ENCODE data around the gene ARHGAP6.

The ARHGAP6 gene

GRCh38 chrX:11108253-11108941 is 557.3 kb downstream of the ARHGAP6 start:
- DNase-seq (ENCODE audit: low read depth in 2 of 2): no peak

- no peak for DNase-seq (ENCODE audit: low read depth in 2 of 2)
Measured at GRCh38 chrX:11105080-11105479, 560.6 kb downstream of the ARHGAP6 start.

GRCh38 chrX:11103751-11104150 is 562.0 kb downstream of the ARHGAP6 start:
- DNase-seq (ENCODE audit: low read depth in 2 of 2): no peak

- no peak for DNase-seq (ENCODE audit: low read depth in 2 of 2)
Measured at GRCh38 chrX:11103006-11103405, 562.7 kb downstream of the ARHGAP6 start.

- DNase-seq (ENCODE audit: low read depth in 2 of 2): no peak
Measured at GRCh38 chrX:11100281-11101035, 565.3 kb downstream of the ARHGAP6 start.

- no peak for DNase-seq (ENCODE audit: low read depth in 2 of 2)
Measured at GRCh38 chrX:11099465-11099864, 566.3 kb downstream of the ARHGAP6 start.

- no peak for DNase-seq (ENCODE audit: low read depth in 2 of 2)
Measured at GRCh38 chrX:11097933-11098332, 567.8 kb downstream of the ARHGAP6 start.

GRCh38 chrX:11089802-11090201 is 575.9 kb downstream of the ARHGAP6 start:
- DNase-seq (ENCODE audit: low read depth in 2 of 2): no peak

Measured in stimulated activated CD4-positive, alpha-beta T cell treated with anti-CD3 and anti-CD28 coated beads, Interleukin-1b, Interleukin-23, amount 100 ng/mL, for 4 hours (primary cell).